Heart left ventricle (tissue), 13 donors: ENCODE results near the gene NOL12.

Experiments used
- POLR2A ChIP-seq, 2 donors: fragments of 450-650 bp; IDR thresholded peaks; one replicate each; pipeline ENCODE4 v1.6.1; 2017; ENCODE audit warnings: antibody characterized with exemption in 2 of 2, mild to moderate bottlenecking in 2 of 2, moderate library complexity in 2 of 2
- TF ChIP-seq, protein P1 (sequence below), 12 donors: fragments of 200-600 bp; sonication (generic) in 4 of 12; IDR thresholded peaks; one replicate each; pipeline versions ENCODE4 v1.5.0 to v1.8.0; 2018 to 2022; ENCODE audit warnings: antibody characterized with exemption in 12 of 12, mild to moderate bottlenecking in 5 of 12
- donor health status: ischemic (EF 13 %, LVEDD 7.1; RV severe dilation, severe dysfunction).
- donor health status: DM: no; HTN: yes; CAD: no.
- donor health status: DM: no; HTN: no; CAD: no.
- donor health status: ischemic (EF 25% LVEDD 6.9; RV normal size, moderate dysfunction).
- donor health status: ischemic (EF 25% LVEDD 5.7; RV mildly dilated, moderate dysfunction).
- donor health status: ischemic (EF 35%, LVEDD 5.7; RV mildly dilated, moderate dysfunction).
- donor health status: nonischemic (EF 11% LVEDD 7.7; RV severe dilation, severe dysfunction).
- donor health status: DM: yes; HTN: yes; CAD: no.
- donor health status: PGD.
- donor health status: ischemic (EF 29% LVEDD 5.4; RV normal size, mild dysfunction).
- donor health status: nonischemic (EF 23%, LVEDD 6.1; RV moderate dilation, normal function).

DNA sequence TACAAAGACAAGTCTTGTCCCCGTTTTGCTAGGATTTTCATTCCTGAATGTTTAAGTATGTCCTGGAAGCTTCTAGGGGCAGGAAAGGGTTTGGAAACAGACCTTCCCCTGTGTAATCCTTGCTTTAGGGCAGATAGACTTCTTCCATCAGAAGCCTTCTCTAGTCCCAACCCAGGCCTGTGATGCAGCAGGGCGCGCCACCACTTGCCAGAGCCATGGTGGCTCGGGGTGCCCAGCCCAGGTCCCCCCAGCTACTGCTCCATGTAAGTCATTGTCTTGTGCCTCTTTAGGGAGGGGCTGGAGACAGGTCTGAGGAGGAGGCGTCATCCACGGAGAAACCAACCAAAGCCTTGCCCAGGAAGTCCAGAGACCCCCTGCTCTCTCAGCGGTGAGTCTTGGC lies 4.3 kb downstream of the NOL12 start:
- TF ChIP-seq, protein P1, sequence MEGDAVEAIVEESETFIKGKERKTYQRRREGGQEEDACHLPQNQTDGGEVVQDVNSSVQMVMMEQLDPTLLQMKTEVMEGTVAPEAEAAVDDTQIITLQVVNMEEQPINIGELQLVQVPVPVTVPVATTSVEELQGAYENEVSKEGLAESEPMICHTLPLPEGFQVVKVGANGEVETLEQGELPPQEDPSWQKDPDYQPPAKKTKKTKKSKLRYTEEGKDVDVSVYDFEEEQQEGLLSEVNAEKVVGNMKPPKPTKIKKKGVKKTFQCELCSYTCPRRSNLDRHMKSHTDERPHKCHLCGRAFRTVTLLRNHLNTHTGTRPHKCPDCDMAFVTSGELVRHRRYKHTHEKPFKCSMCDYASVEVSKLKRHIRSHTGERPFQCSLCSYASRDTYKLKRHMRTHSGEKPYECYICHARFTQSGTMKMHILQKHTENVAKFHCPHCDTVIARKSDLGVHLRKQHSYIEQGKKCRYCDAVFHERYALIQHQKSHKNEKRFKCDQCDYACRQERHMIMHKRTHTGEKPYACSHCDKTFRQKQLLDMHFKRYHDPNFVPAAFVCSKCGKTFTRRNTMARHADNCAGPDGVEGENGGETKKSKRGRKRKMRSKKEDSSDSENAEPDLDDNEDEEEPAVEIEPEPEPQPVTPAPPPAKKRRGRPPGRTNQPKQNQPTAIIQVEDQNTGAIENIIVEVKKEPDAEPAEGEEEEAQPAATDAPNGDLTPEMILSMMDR (IDR thresholded peaks at IDR 0.05): no peak
- no peak for TF ChIP-seq POLR2A (IDR thresholded peaks at IDR 0.05)
